Left ventricle myocardium inferior (tissue), 1 donor: Measurements from ENCODE around the gene ZBTB49. TPM values are rescaled to one million over a fixed set of nuclear protein-coding genes. Genes with fewer than 3 reads are reported as not detected.
"Not testable (repeated sequence)": the region's sequence is repeated elsewhere in the genome, so short reads cannot be mapped to it uniquely, and the experiment has no call there.

Experiments
- DNase-seq: peaks from one replicate; pipeline ENCODE4 v3.0.0-alpha.2; 2020
- H3K27ac ChIP-seq: fragments of 200-600 bp; replicated peaks from 2 replicates; pipeline ENCODE4 v1.8.0; 2021
- H3K27me3 ChIP-seq: fragments of 200-600 bp; 2 replicates; pipeline ENCODE4 v1.8.0; 2021; ENCODE audit warnings: low read depth
- H3K36me3 ChIP-seq: fragments of 200-600 bp; 2 replicates; pipeline ENCODE4 v1.8.0; 2021
- H3K4me1 ChIP-seq: fragments of 200-600 bp; 2 replicates; pipeline ENCODE4 v1.8.0; 2021
- H3K4me3 ChIP-seq: fragments of 200-600 bp; 2 replicates; pipeline ENCODE4 v1.8.0; 2021; ENCODE audit warnings: mild to moderate bottlenecking, moderate library complexity
- H3K9me3 ChIP-seq: fragments of 200-600 bp; replicated peaks from 2 replicates; pipeline ENCODE4 v1.8.0; 2021
- CTCF ChIP-seq: fragments of 200-600 bp; IDR thresholded peaks from 2 replicates; pipeline ENCODE4 v1.8.0; 2021; ENCODE audit warnings: antibody characterized with exemption, mild to moderate bottlenecking, borderline replicate concordance
- intact Hi-C: fragments of 100-400 bp; cut with micrococcal nuclease; formaldehyde crosslinking; loops from one replicate; pipeline ENCODE4 v1.11.0; 2022
- total RNA-seq: library from RNA; stranded (reverse); fragmentation: NEBNext Ultra II Directional; extraction: Animal tissue kit (Norgen Biotek cat#: 25700); gene quantifications from one replicate; pipeline ENCODE4 v1.2.1, GENCODE V29; 2021
- donor health status: DM: no; HTN: yes; CAD: no; lungs with severe emphysema.

Gene ZBTB49
- total RNA-seq, 1 donor from 2014 or later = 1.9 TPM

- intact Hi-C loops = loop anchor here (5.0 kb wide), 1 partner anchor 82 kb away; no protein-coding TSS in a partner anchor
- H3K27ac ChIP-seq = no peak overlapping the region
- peaks cover 12% of the 10 kb centered on the region for H3K36me3 ChIP-seq
- no peak for DNase-seq
- peaks cover 40% of the 10 kb centered on the region for H3K4me1 ChIP-seq
- H3K27me3 ChIP-seq = no peaks in the 10 kb centered on the region
- H3K4me3 ChIP-seq = no peak overlapping the region
- no peak for TF ChIP-seq CTCF
- H3K9me3 ChIP-seq = no peaks in the 10 kb centered on the region
Measured at GRCh38 chr4:4249866-4250265, 40.2 kb upstream of the ZBTB49 start.

GRCh38 chr4:4254199-4254598, 35.9 kb upstream of the ZBTB49 start:
- H3K27me3 ChIP-seq = no peaks in the 10 kb centered on the region
- H3K4me1 ChIP-seq = peaks cover 3% of the 10 kb centered on the region
- no peaks in the 10 kb centered on the region for H3K9me3 ChIP-seq
- intact Hi-C loops = loop anchor here (5.0 kb wide), 1 partner anchor 78 kb away; no protein-coding TSS in a partner anchor
- H3K27ac ChIP-seq = no peak overlapping the region
- DNase-seq = no peak
- no peak overlapping the region for H3K4me3 ChIP-seq
- no peak for TF ChIP-seq CTCF
- no peaks in the 10 kb centered on the region for H3K36me3 ChIP-seq

GRCh38 chr4:4254666-4255065, 35.4 kb upstream of the ZBTB49 start:
- intact Hi-C loops = loop anchor here (5.0 kb wide), 1 partner anchor 78 kb away; no protein-coding TSS in a partner anchor

GRCh38 chr4:4256799-4257198, 33.3 kb upstream of the ZBTB49 start:
- no peaks in the 10 kb centered on the region for H3K9me3 ChIP-seq
- no peaks in the 10 kb centered on the region for H3K36me3 ChIP-seq
- intact Hi-C loops = no loop called here
- H3K27me3 ChIP-seq = no peaks in the 10 kb centered on the region
- H3K27ac ChIP-seq = no peak overlapping the region
- peaks cover 3% of the 10 kb centered on the region for H3K4me1 ChIP-seq
- H3K4me3 ChIP-seq = no peak overlapping the region
- no peak for DNase-seq
- TF ChIP-seq CTCF = no peak

More at GRCh38 chr4:4254666-4255065, 35.4 kb upstream of the ZBTB49 start:
- Histone ChIP-seq H3K4me1 (peaks cover 3% of the 10 kb centered on the region), H3K27ac (no peak overlapping the region), H3K36me3 (no peaks in the 10 kb centered on the region), H3K4me3 (no peak overlapping the region), H3K9me3 (no peaks in the 10 kb centered on the region), H3K27me3 (no peaks in the 10 kb centered on the region)
- no peak for DNase-seq
- no peak for TF ChIP-seq CTCF

GRCh38 chr4:4257705-4258104, 32.3 kb upstream of the ZBTB49 start:
- H3K4me1 ChIP-seq, H3K27ac ChIP-seq, H3K36me3 ChIP-seq, H3K4me3 ChIP-seq, DNase-seq, H3K27me3 ChIP-seq, H3K9me3 ChIP-seq, intact Hi-C loops: not testable (repeated sequence)

- intact Hi-C loops = no loop called here
Measured at GRCh38 chr4:4259484-4260100, 30.5 kb upstream of the ZBTB49 start.

More at GRCh38 chr4:4259484-4260100, 30.5 kb upstream of the ZBTB49 start:
- no peak overlapping the region for H3K27ac ChIP-seq
- no peaks in the 10 kb centered on the region for H3K27me3 ChIP-seq
- H3K36me3 ChIP-seq = no peaks in the 10 kb centered on the region
- TF ChIP-seq CTCF = no peak
- H3K4me3 ChIP-seq = peak overlapping the region; percentile 3
- H3K4me1 ChIP-seq = no peaks in the 10 kb centered on the region
- no peak for DNase-seq
- H3K9me3 ChIP-seq = no peaks in the 10 kb centered on the region
